A549 (cell line): ENCODE results near the gene COMMD3.

Source experiments
- CBX2 ChIP-seq: fragments of 200-600 bp; sonication (generic); IDR thresholded peaks from 2 replicates; pipeline ENCODE4 v1.6.1; 2016; ENCODE audit warnings: low read depth, mild to moderate bottlenecking, borderline replicate concordance
- CTCF ChIP-seq: fragments of >200 bp; sonication (Bioruptor Twin); formaldehyde crosslinking; IDR thresholded peaks from 3 replicates; pipeline ENCODE4 v1.5.1; 2016
- EHMT2 ChIP-seq: fragments of 200-600 bp; sonication (generic); IDR thresholded peaks from 2 replicates; pipeline ENCODE4 v1.6.1; 2016; ENCODE audit warnings: antibody characterized with exemption, low read depth, mild to moderate bottlenecking, moderate library complexity
- EP300 ChIP-seq, 2 experiments: fragments of >200 bp; sonication (Bioruptor Twin); formaldehyde crosslinking; IDR thresholded peaks; 2 replicates in 1 of 2; 3 replicates in 1 of 2; pipeline ENCODE4 v1.6.1; 2016 to 2017
- TF ChIP-seq, protein P1 (sequence below): fragments of 150-350 bp; IDR thresholded peaks from 2 replicates; pipeline ENCODE4 v1.6.1; 2014; ENCODE audit warnings: low read depth, mild to moderate bottlenecking, low read length

GRCh38 chr10:22365233-22365632 is 49.0 kb downstream of the COMMD3 start:
- no peak for TF ChIP-seq CTCF
- TF ChIP-seq CBX2: no peak
- TF ChIP-seq EP300 (IDR thresholded peaks at IDR 0.05): no peak
- TF ChIP-seq, protein P1, sequence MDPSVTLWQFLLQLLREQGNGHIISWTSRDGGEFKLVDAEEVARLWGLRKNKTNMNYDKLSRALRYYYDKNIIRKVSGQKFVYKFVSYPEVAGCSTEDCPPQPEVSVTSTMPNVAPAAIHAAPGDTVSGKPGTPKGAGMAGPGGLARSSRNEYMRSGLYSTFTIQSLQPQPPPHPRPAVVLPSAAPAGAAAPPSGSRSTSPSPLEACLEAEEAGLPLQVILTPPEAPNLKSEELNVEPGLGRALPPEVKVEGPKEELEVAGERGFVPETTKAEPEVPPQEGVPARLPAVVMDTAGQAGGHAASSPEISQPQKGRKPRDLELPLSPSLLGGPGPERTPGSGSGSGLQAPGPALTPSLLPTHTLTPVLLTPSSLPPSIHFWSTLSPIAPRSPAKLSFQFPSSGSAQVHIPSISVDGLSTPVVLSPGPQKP: no peak
- no peak for TF ChIP-seq EHMT2
